Neural cell (in vitro differentiated cells): Measurements from ENCODE around the gene DBH. TPM values are rescaled to one million over a fixed set of nuclear protein-coding genes. Genes with fewer than 3 reads are reported as not detected.

Experiments used
- H2AFZ ChIP-seq: fragments of 200-600, 300-800 bp; sonication (generic), shearing (Covaris generic); 2 replicates; pipeline ENCODE4 v1.6.0; 2014; ENCODE audit warnings: low read depth, mild to moderate bottlenecking, antibody characterized with exemption, low read length, moderate library complexity
- H3F3A ChIP-seq: fragments of 200-600 bp; shearing (Covaris generic); 2 replicates; pipeline ENCODE4 v1.6.1; 2016; ENCODE audit warnings: mild to moderate bottlenecking, moderate library complexity, mixed read lengths, antibody characterized with exemption, low read length; ENCODE audit not compliant: insufficient read depth, poor library complexity, severe bottlenecking
- H3K27ac ChIP-seq: fragments of 200-600, 300-800 bp; sonication (generic), shearing (Covaris generic); 2 replicates; pipeline ENCODE4 v1.5.1; 2014; ENCODE audit warnings: mild to moderate bottlenecking, low read length, moderate library complexity
- H3K27me3 ChIP-seq: fragments of 300-800, 200-600 bp; sonication (generic), shearing (Covaris generic); 2 replicates; pipeline ENCODE4 v1.6.0; 2014; ENCODE audit warnings: mild to moderate bottlenecking, low read depth, low read length, moderate library complexity; ENCODE audit not compliant: insufficient read depth
- H3K36me3 ChIP-seq: fragments of 300-800, 200-600 bp; sonication (generic), shearing (Covaris generic); 2 replicates; pipeline ENCODE4 v1.5.1; 2014; ENCODE audit warnings: mild to moderate bottlenecking, antibody characterized with exemption, low read length, moderate library complexity; ENCODE audit not compliant: insufficient read depth
- H3K4me2 ChIP-seq: fragments of 300-800, 200-600 bp; sonication (generic), shearing (Covaris generic); 2 replicates; pipeline ENCODE4 v1.6.0; 2014; ENCODE audit warnings: mild to moderate bottlenecking, low read length
- H3K4me3 ChIP-seq: fragments of 300-800, 200-600 bp; sonication (generic), shearing (Covaris generic); 2 replicates; pipeline ENCODE4 v1.5.1; 2014; ENCODE audit warnings: mild to moderate bottlenecking, low read length, moderate library complexity
- H3K79me2 ChIP-seq: fragments of 200-600 bp; shearing (Covaris generic); replicated peaks from 2 replicates; pipeline ENCODE4 v1.6.0; 2014; ENCODE audit warnings: mild to moderate bottlenecking, low read length, moderate library complexity; ENCODE audit not compliant: insufficient read depth
- H3K9ac ChIP-seq: fragments of 300-800, 200-600 bp; sonication (generic), shearing (Covaris generic); 2 replicates; pipeline ENCODE4 v1.6.1; 2016; ENCODE audit warnings: mild to moderate bottlenecking, low read length, mixed read lengths
- H3K9me2 ChIP-seq: fragments of 200-600 bp; shearing (Covaris generic); 2 replicates; pipeline ENCODE4 v1.6.1; 2016; ENCODE audit warnings: mild to moderate bottlenecking, low read length, mixed read lengths; ENCODE audit not compliant: insufficient read depth
- H3K9me3 ChIP-seq: fragments of 200-600, 300-800 bp; sonication (generic), shearing (Covaris generic); 2 replicates; pipeline ENCODE4 v1.6.1; 2016; ENCODE audit warnings: mild to moderate bottlenecking, mixed run types, low read length, moderate library complexity, mixed read lengths
- H4K20me1 ChIP-seq: fragments of 200-600 bp; shearing (Covaris generic); 2 replicates; pipeline ENCODE4 v1.6.1; 2016; ENCODE audit warnings: mild to moderate bottlenecking, mixed run types; ENCODE audit not compliant: insufficient read depth
- EP300 ChIP-seq: fragments of 450-650 bp; conservative IDR thresholded peaks from 2 replicates; pipeline ENCODE4 v1.6.1; 2014; ENCODE audit warnings: antibody characterized with exemption, mild to moderate bottlenecking, moderate library complexity; ENCODE audit not compliant: poor library complexity, severe bottlenecking
- EZH2 ChIP-seq: fragments of 200-600, 300-800 bp; shearing (Covaris generic), sonication (generic); IDR thresholded peaks from 2 replicates; pipeline ENCODE4 v1.6.1; 2014; ENCODE audit warnings: antibody characterized with exemption, low read length, borderline replicate concordance, mild to moderate bottlenecking; ENCODE audit not compliant: insufficient read depth, poor library complexity, severe bottlenecking
- MXI1 ChIP-seq: fragments of 450-650 bp; conservative IDR thresholded peaks from 2 replicates; pipeline ENCODE4 v1.6.1; 2014; ENCODE audit warnings: antibody characterized with exemption, mild to moderate bottlenecking; ENCODE audit not compliant: poor library complexity, severe bottlenecking
- POLR2AphosphoS5 ChIP-seq: IDR thresholded peaks from 2 replicates; pipeline ENCODE4 v1.6.1; 2012
- RAD21 ChIP-seq: fragments of 450-650 bp; conservative IDR thresholded peaks from 2 replicates; pipeline ENCODE4 v1.6.1; 2014; ENCODE audit warnings: antibody characterized with exemption, mild to moderate bottlenecking, moderate library complexity
- REST ChIP-seq: IDR thresholded peaks from 2 replicates; pipeline ENCODE4 v1.6.1; 2012; ENCODE audit warnings: borderline replicate concordance
- SMC3 ChIP-seq: fragments of 450-650 bp; conservative IDR thresholded peaks from 2 replicates; pipeline ENCODE4 v1.6.1; 2014; ENCODE audit warnings: antibody characterized with exemption, mild to moderate bottlenecking, moderate library complexity; ENCODE audit not compliant: poor library complexity
- TAF1 ChIP-seq: IDR thresholded peaks from 2 replicates; pipeline ENCODE4 v1.6.1; 2012; ENCODE audit warnings: low read depth
- polyA plus RNA-seq: library from polyadenylated mRNA; depleted of rRNA; stranded (reverse); fragments of >200 nt; gene quantifications from 2 replicates; pipeline ENCODE4 v1.2.3, GENCODE V29; 2014
- TF ChIP-seq, protein P1 (sequence below): fragments of 450-650 bp; IDR thresholded peaks from 2 replicates; pipeline ENCODE4 v1.5.1; 2014; ENCODE audit warnings: antibody characterized with exemption, mild to moderate bottlenecking, moderate library complexity; ENCODE audit not compliant: poor library complexity, severe bottlenecking

Gene DBH
- polyA plus RNA-seq, 1 donor from 2014 or later = not detected

- Histone ChIP-seq H3K36me3 (no peaks in the 10 kb centered on the region), H4K20me1 (no peaks in the 10 kb centered on the region), H3F3A (no peaks in the 10 kb centered on the region), H3K9me3 (no peaks in the 10 kb centered on the region), H3K9ac (no peak overlapping the region), H3K79me2 (no peaks in the 10 kb centered on the region), H3K27me3 (no peaks in the 10 kb centered on the region), H3K9me2 (no peaks in the 10 kb centered on the region), H3K4me3 (no peak overlapping the region), H2AFZ (no peak overlapping the region), H3K27ac (no peak overlapping the region), H3K4me2 (no peak overlapping the region)
- TF ChIP-seq, protein P1, sequence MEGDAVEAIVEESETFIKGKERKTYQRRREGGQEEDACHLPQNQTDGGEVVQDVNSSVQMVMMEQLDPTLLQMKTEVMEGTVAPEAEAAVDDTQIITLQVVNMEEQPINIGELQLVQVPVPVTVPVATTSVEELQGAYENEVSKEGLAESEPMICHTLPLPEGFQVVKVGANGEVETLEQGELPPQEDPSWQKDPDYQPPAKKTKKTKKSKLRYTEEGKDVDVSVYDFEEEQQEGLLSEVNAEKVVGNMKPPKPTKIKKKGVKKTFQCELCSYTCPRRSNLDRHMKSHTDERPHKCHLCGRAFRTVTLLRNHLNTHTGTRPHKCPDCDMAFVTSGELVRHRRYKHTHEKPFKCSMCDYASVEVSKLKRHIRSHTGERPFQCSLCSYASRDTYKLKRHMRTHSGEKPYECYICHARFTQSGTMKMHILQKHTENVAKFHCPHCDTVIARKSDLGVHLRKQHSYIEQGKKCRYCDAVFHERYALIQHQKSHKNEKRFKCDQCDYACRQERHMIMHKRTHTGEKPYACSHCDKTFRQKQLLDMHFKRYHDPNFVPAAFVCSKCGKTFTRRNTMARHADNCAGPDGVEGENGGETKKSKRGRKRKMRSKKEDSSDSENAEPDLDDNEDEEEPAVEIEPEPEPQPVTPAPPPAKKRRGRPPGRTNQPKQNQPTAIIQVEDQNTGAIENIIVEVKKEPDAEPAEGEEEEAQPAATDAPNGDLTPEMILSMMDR = no peak
- TF ChIP-seq EZH2 (no peak), REST (no peak), EP300 (no peak), SMC3 (no peak), TAF1 (no peak), MXI1 (no peak), POLR2AphosphoS5 (no peak), RAD21 (no peak)
These were observed 17.5 kb downstream of the DBH start for GRCh38 chr9:133653638-133654037.

DNA sequence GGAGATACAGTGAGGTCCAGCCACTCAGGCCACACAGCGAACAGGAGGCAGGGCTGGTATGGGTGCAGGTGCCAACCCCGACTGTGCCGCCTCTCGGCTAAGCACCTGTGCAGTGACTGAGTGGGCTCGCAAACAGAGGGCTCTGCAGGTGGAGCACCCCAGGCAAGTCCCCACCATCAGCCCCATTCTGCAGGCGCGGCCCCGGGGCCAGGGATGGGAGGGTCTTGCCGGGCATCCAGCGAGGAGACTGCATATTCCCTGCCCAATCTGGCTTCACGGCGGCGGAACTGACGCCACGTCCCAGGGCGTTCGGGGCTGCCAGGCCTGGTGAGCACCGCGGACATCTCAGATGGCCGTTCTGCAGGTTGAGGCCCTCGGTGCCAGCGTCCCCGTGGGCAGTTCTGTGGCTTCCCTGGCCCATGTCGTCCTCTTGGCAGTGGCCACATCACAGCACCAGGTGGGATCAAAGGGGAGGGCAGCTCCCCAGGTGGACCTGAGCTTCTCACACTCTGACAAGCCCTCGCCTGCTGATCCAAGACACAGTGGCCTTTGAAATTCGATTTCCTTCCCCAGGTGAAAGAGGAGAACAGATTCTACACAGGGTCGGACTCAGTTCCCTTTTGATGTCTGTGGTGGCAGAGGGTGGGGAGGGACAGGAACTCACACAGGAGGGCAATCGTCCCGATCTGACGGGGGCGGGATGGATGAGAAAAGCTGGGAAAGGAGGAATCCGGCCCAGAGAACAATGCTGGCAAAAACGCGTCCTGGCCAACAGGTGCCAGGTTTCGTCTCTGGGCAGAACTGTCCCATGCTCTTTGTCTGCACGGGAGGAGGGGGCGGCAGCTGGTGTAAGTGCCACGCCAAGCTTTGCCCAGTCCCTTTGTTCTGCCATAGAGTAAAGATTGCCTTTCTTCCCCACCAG lies 18.8 kb downstream of the DBH start:
- peak overlapping the region; percentile 16 for H3K9ac ChIP-seq
- H3K4me2 ChIP-seq = no peak overlapping the region
- no peaks in the 10 kb centered on the region for H3K79me2 ChIP-seq
- H3K27ac ChIP-seq = no peak overlapping the region
- H3K9me3 ChIP-seq = no peaks in the 10 kb centered on the region
- no peak overlapping the region for H2AFZ ChIP-seq
- H3F3A ChIP-seq = no peaks in the 10 kb centered on the region
- no peaks in the 10 kb centered on the region for H4K20me1 ChIP-seq
- TF ChIP-seq EZH2 = no peak
- TF ChIP-seq MXI1 = no peak
- no peak for TF ChIP-seq TAF1
- TF ChIP-seq POLR2AphosphoS5 = no peak
- no peak overlapping the region for H3K4me3 ChIP-seq
- H3K9me2 ChIP-seq = no peaks in the 10 kb centered on the region
- no peaks in the 10 kb centered on the region for H3K36me3 ChIP-seq
- H3K27me3 ChIP-seq = no peaks in the 10 kb centered on the region
